ENCODE results near the gene PIGK.
"Not testable (repeated sequence)": the region's sequence is repeated elsewhere in the genome, so short reads cannot be mapped to it uniquely, and the experiment has no call there.

Gene PIGK

GRCh38 chr1:77197351-77197750 lies 21.9 kb downstream of the PIGK start:
- Histone ChIP-seq H3K27ac (no peak overlapping the region), H3K4me1 (no peaks in the 10 kb centered on the region), H3K4me3 (no peak overlapping the region), H3K9me3 (no peaks in the 10 kb centered on the region), H3K36me3 (peaks cover 0 to 6% (median 4%) of the 10 kb centered on the region in 3 donors), H3K27me3 (no peaks in the 10 kb centered on the region)
- no peak for DNase-seq
- TF ChIP-seq CTCF (IDR thresholded peaks at IDR 0.05), result no peak
- intact Hi-C loops (cut with DNase I; ENCODE audit: low total_unique reads), result no loop called here

GRCh38 chr1:77193951-77194350 lies 25.3 kb downstream of the PIGK start:
- Histone ChIP-seq H3K27me3 (no peaks in the 10 kb centered on the region), H3K4me3 (no peak overlapping the region), H3K36me3 (peaks cover 0 to 6% (median 4%) of the 10 kb centered on the region in 3 donors), H3K9me3 (no peaks in the 10 kb centered on the region), H3K27ac (no peak overlapping the region), H3K4me1 (no peaks in the 10 kb centered on the region)
- intact Hi-C loops (cut with DNase I; ENCODE audit: low total_unique reads), result no loop called here
- no peak for TF ChIP-seq CTCF (IDR thresholded peaks at IDR 0.05)
- DNase-seq, result no peak

GRCh38 chr1:77188770-77189169 lies 30.5 kb downstream of the PIGK start:
- peaks cover 0 to 5% (median 3%) of the 10 kb centered on the region in 3 donors for H3K36me3 ChIP-seq
- no peaks in the 10 kb centered on the region for H3K27me3 ChIP-seq
- DNase-seq, result no peak
- no peak for TF ChIP-seq CTCF (IDR thresholded peaks at IDR 0.05)
- H3K4me1 ChIP-seq, result no peaks in the 10 kb centered on the region
- intact Hi-C loops (cut with DNase I; ENCODE audit: low total_unique reads), result no loop called here
- H3K27ac ChIP-seq, result no peak overlapping the region
- no peak overlapping the region for H3K4me3 ChIP-seq
- no peaks in the 10 kb centered on the region for H3K9me3 ChIP-seq

GRCh38 chr1:77186907-77187306 lies 32.3 kb downstream of the PIGK start:
- DNase-seq; intact Hi-C loops (cut with DNase I; ENCODE audit: low total_unique reads); H3K27ac ChIP-seq: not testable (repeated sequence)

GRCh38 chr1:77182083-77182482 lies 37.1 kb downstream of the PIGK start:
- Histone ChIP-seq H3K4me1 (no peaks in the 10 kb centered on the region), H3K9me3 (no peaks in the 10 kb centered on the region), H3K27ac (no peak overlapping the region), H3K4me3 (no peak overlapping the region), H3K36me3 (peaks cover 0 to 5% (median 3%) of the 10 kb centered on the region in 3 donors), H3K27me3 (no peaks in the 10 kb centered on the region)
- intact Hi-C loops (cut with DNase I; ENCODE audit: low total_unique reads), result no loop called here
- no peak for DNase-seq
- no peak for TF ChIP-seq CTCF (IDR thresholded peaks at IDR 0.05)

More at GRCh38 chr1:77186907-77187306, 32.3 kb downstream of the PIGK start:
- H3K9me3 ChIP-seq, H3K36me3 ChIP-seq, H3K4me3 ChIP-seq, H3K4me1 ChIP-seq, H3K27me3 ChIP-seq: not testable (repeated sequence)

- intact Hi-C loops (cut with DNase I; ENCODE audit: low total_unique reads), result no loop called here
Observed at GRCh38 chr1:77179632-77180031, 39.6 kb downstream of the PIGK start.

More at GRCh38 chr1:77179632-77180031, 39.6 kb downstream of the PIGK start:
- Histone ChIP-seq H3K27ac (no peak overlapping the region), H3K27me3 (no peaks in the 10 kb centered on the region), H3K4me3 (no peak overlapping the region), H3K36me3 (no peaks in the 10 kb centered on the region), H3K9me3 (no peaks in the 10 kb centered on the region), H3K4me1 (no peaks in the 10 kb centered on the region)
- no peak for TF ChIP-seq CTCF (IDR thresholded peaks at IDR 0.05)
- no peak for DNase-seq

Data from tibial artery (tissue), 4 donors.